Endothelial cell of umbilical vein (primary cell): ENCODE results near the gene CTXN2. TPM values are rescaled to one million over a fixed set of nuclear protein-coding genes. Genes with fewer than 3 reads are reported as not detected.
A peak's percentile ranks its signal among the peaks of the same experiment; 100 is the strongest.

Source experiments
- BruUV-seq: library from RNA; stranded (reverse); fragments of 400-500 nt; replicated peaks from 2 replicates; lab custom pipeline; 2021; lab: Mats Ljungman, UMichigan
- CTCF ChIA-PET: fragments of 300-600, 350-600 bp; sonication (Branson Sonifier 250); formaldehyde crosslinking; loops from one replicate; lab custom pipeline; 2021; ENCODE audit warnings: antibody characterized with exemption, inconsistent platforms; lab: Charles Lee
- POLR2A ChIA-PET: fragments of 300-600, 350-600 bp; sonication (Branson Sonifier 250); formaldehyde crosslinking; loops from one replicate; lab custom pipeline; 2021; ENCODE audit warnings: antibody characterized with exemption, inconsistent platforms; lab: Charles Lee
- DNase-seq: peaks from one replicate; pipeline ENCODE4 v3.0.0-alpha.2; 2011; ENCODE audit warnings: low read depth, low spot score
- FAIRE-seq: peaks from 2 replicates; lab custom pipeline; 2011; peaks lifted over from hg19 to GRCh38; lab: Jason Lieb, UNC
- H2AFZ ChIP-seq: 2 replicates; pipeline ENCODE4 v1.6.0; 2012; ENCODE audit warnings: low read depth, low read length, control low read depth, inconsistent platforms
- H3K27ac ChIP-seq: 2 replicates; pipeline ENCODE4 v1.5.1; 2011; ENCODE audit warnings: low read depth, mild to moderate bottlenecking, control low read depth, low read length, moderate library complexity; ENCODE audit not compliant: insufficient read depth
- H3K27me3 ChIP-seq, 2 experiments: 2 replicates each; pipeline versions ENCODE4 v1.6.0 to v1.6.1; 2011; ENCODE audit warnings: low read length in 2 of 2, mixed read lengths in 1 of 2; ENCODE audit not compliant: control insufficient read depth in 2 of 2, insufficient read depth in 2 of 2
- H3K36me3 ChIP-seq, 2 experiments: 2 replicates in 1 of 2; 3 replicates in 1 of 2; pipeline ENCODE4 v1.5.1; 2011; ENCODE audit warnings: low read length in 2 of 2, mild to moderate bottlenecking in 1 of 2, moderate library complexity in 1 of 2; ENCODE audit not compliant: control insufficient read depth in 2 of 2, insufficient read depth in 2 of 2; ENCODE audit errors: extremely low read depth in 1 of 2
- H3K4me1 ChIP-seq: 3 replicates; pipeline ENCODE4 v1.5.1; 2011; ENCODE audit warnings: mild to moderate bottlenecking, low read length; ENCODE audit not compliant: control insufficient read depth, insufficient read depth; ENCODE audit errors: extremely low read depth
- H3K4me2 ChIP-seq: 2 replicates; pipeline ENCODE4 v1.6.1; 2011; ENCODE audit warnings: low read length, control low read depth, mixed read lengths; ENCODE audit not compliant: insufficient read depth
- H3K4me3 ChIP-seq, 3 experiments: fragments of 200-600 bp in 1 of 3; sonication (generic), shearing (Covaris generic) in 1 of 3; replicated peaks in 1 of 3; 2 replicates each; pipeline ENCODE4 v1.5.1; 2011 to 2016; ENCODE audit warnings: control low read depth in 3 of 3, low read length in 3 of 3, mild to moderate bottlenecking in 2 of 3, inconsistent platforms in 1 of 3, low read depth in 1 of 3, moderate library complexity in 1 of 3; ENCODE audit not compliant: insufficient read depth in 1 of 3
- H3K79me2 ChIP-seq: 2 replicates; pipeline ENCODE4 v1.6.0; 2012; ENCODE audit warnings: low read length, inconsistent platforms; ENCODE audit not compliant: control insufficient read depth, insufficient read depth
- H3K9ac ChIP-seq: replicated peaks from 2 replicates; pipeline ENCODE3; 2011; ENCODE audit warnings: low read length, control low read depth; ENCODE audit not compliant: insufficient read depth; ENCODE audit errors: extremely low read depth
- H3K9me1 ChIP-seq: replicated peaks from 3 replicates; pipeline ENCODE4 v1.6.0; 2011; ENCODE audit warnings: mild to moderate bottlenecking, low read length; ENCODE audit not compliant: control insufficient read depth, insufficient read depth; ENCODE audit errors: extremely low read depth
- H3K9me3 ChIP-seq: replicated peaks from 2 replicates; pipeline ENCODE4 v1.5.1; 2012; ENCODE audit warnings: low read length, inconsistent platforms; ENCODE audit not compliant: control insufficient read depth, insufficient read depth
- H4K20me1 ChIP-seq: replicated peaks from 2 replicates; pipeline ENCODE3; 2011; ENCODE audit warnings: mild to moderate bottlenecking, low read length; ENCODE audit not compliant: control insufficient read depth, insufficient read depth; ENCODE audit errors: extremely low read depth
- EZH2 ChIP-seq: IDR thresholded peaks from 2 replicates; pipeline ENCODE4 v1.6.1; 2012; ENCODE audit warnings: borderline replicate concordance, low read depth, mild to moderate bottlenecking, moderate library complexity, low read length, inconsistent platforms; ENCODE audit not compliant: severe bottlenecking
- FOS ChIP-seq: IDR thresholded peaks from 2 replicates; pipeline ENCODE4 v1.6.1; 2011; ENCODE audit warnings: mild to moderate bottlenecking, low read length, moderate library complexity, borderline replicate concordance; ENCODE audit not compliant: insufficient read depth
- GATA2 ChIP-seq: IDR thresholded peaks from 2 replicates; pipeline ENCODE4 v1.7.0; 2011; ENCODE audit warnings: low read depth, mild to moderate bottlenecking, moderate library complexity, mixed read lengths, low read length; ENCODE audit not compliant: insufficient read length, insufficient read depth
- JUN ChIP-seq: IDR thresholded peaks from 2 replicates; pipeline ENCODE4 v1.6.1; 2011; ENCODE audit warnings: borderline replicate concordance, low read depth; ENCODE audit not compliant: insufficient read length, insufficient read depth
- MYC ChIP-seq: IDR thresholded peaks from one replicate; pipeline ENCODE4 v1.6.1; 2011; ENCODE audit warnings: mild to moderate bottlenecking, low read depth, low read length
- POLR2A ChIP-seq: IDR thresholded peaks from 2 replicates; pipeline ENCODE4 v1.6.1; 2012; ENCODE audit warnings: low read depth, mild to moderate bottlenecking, control low read depth, low read length
- POLR2AphosphoS5 ChIP-seq: IDR thresholded peaks from 2 replicates; pipeline ENCODE4 v1.6.1; 2012; ENCODE audit warnings: low read depth, mild to moderate bottlenecking, control low read depth, low read length, moderate library complexity; ENCODE audit not compliant: insufficient read depth
- dilution Hi-C: fragments of 300-500 bp; cut with MboI; formaldehyde crosslinking; loops from one replicate; pipeline ENCODE4 v1.15.0; 2019; ENCODE audit warnings: low sequenced_read_pairs; ENCODE audit not compliant: extremely low pct_ligation_motif_present
- intact Hi-C: fragments of 100-400 bp; cut with micrococcal nuclease; formaldehyde crosslinking; loops from one replicate; pipeline ENCODE4 v1.10.0; 2022
- polyA plus RNA-seq, 4 experiments: library from polyadenylated mRNA; depleted of rRNA in 3 of 4; stranded (reverse) in 3 of 4; unstranded in 1 of 4; fragments of >200 nt; gene quantifications; 2 replicates each; pipeline versions ENCODE4 v1.2.1 to v1.2.3, GENCODE V29; 2011 to 2012; ENCODE audit warnings: missing spikeins in 1 of 4
- total RNA-seq: library from RNA; stranded (reverse); gene quantifications from 2 replicates; pipeline ENCODE4 v1.2.3, GENCODE V29; 2021
- TF ChIP-seq, protein P1 (sequence below), 2 donors: IDR thresholded peaks; 1 replicate in 1 of 2; 2 replicates in 1 of 2; pipeline ENCODE4 v1.5.1; 2011; ENCODE audit warnings: low read length in 2 of 2, mild to moderate bottlenecking in 2 of 2, moderate library complexity in 2 of 2, control low read depth in 1 of 2, inconsistent platforms in 1 of 2, low read depth in 1 of 2; ENCODE audit not compliant: insufficient read depth in 1 of 2; ENCODE audit errors: extremely low read depth in 1 of 2

Gene CTXN2
- total and polyA plus RNA-seq, 2 donors (not counting 3 experiments of a cell fraction or from before 2014, with no cell fraction given) = 0.01 TPM; not detected in 1

DNA sequence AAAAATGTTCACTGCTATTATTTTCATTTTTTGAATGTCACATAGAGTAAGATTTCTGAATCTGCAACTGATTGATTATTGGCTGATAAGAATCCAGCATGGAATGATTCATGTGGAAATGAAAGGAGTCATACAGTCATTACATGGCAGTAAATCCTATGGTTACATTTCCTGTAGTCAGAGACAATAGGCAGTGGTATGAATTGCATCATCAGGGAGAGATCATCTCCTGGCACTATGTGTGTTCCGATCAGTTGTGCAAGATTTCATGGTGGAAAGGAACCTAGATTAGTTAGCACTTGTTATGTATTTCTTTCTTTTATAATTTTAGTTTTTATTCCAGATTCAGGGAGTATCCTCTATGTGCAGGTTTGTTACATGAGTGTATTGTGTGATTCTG is 53.5 kb downstream of the CTXN2 start:
- no TSS peak for BruUV-seq
- DNase-seq = no peak

DNA sequence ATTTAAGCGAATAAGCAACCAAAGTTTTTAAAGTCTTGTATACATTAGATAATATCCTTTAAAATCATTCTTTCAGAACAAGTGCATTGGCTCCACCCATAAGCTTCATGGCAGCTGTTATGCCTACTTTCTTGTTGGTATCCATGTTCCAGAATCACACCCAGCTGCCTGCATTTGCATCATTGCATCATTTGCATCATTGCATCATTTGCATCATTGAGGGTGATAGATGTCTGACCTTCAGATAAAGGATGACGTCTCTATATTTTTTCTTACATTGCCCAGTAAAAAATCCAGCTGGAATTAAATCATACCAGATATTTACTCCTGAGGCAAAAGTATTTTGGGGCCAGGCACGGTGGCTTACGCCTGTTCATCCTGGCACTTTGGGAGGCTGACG is 56.9 kb downstream of the CTXN2 start:
- no peak overlapping the region for H3K9ac ChIP-seq
- H3K4me3 ChIP-seq = no peak overlapping the region
- H3K9me1 ChIP-seq = no peaks in the 10 kb centered on the region
- H3K36me3 ChIP-seq = no peaks in the 10 kb centered on the region
- H3K9me3 ChIP-seq = no peaks in the 10 kb centered on the region
- no TSS peak for BruUV-seq
- H3K27ac ChIP-seq = no peak overlapping the region
- H3K4me2 ChIP-seq = no peak overlapping the region
- POLR2A ChIA-PET = interaction anchor here (0.6 kb wide), 1 partner anchor 15 kb away, joined by 3 read pairs; no protein-coding TSS in a partner anchor
- no peaks in the 10 kb centered on the region for H4K20me1 ChIP-seq
- intact Hi-C loops = no loop called here
- no peak overlapping the region for H2AFZ ChIP-seq
- no peaks in the 10 kb centered on the region for H3K79me2 ChIP-seq
- CTCF ChIA-PET = interaction anchor here (3.2 kb wide), 1 partner anchor 1052 kb away, joined by 15 read pairs; no protein-coding TSS in a partner anchor
- TF ChIP-seq FOS (no peak), POLR2AphosphoS5 (no peak), POLR2A (no peak), MYC (no peak), GATA2 (no peak), EZH2 (no peak)
- TF ChIP-seq, protein P1, sequence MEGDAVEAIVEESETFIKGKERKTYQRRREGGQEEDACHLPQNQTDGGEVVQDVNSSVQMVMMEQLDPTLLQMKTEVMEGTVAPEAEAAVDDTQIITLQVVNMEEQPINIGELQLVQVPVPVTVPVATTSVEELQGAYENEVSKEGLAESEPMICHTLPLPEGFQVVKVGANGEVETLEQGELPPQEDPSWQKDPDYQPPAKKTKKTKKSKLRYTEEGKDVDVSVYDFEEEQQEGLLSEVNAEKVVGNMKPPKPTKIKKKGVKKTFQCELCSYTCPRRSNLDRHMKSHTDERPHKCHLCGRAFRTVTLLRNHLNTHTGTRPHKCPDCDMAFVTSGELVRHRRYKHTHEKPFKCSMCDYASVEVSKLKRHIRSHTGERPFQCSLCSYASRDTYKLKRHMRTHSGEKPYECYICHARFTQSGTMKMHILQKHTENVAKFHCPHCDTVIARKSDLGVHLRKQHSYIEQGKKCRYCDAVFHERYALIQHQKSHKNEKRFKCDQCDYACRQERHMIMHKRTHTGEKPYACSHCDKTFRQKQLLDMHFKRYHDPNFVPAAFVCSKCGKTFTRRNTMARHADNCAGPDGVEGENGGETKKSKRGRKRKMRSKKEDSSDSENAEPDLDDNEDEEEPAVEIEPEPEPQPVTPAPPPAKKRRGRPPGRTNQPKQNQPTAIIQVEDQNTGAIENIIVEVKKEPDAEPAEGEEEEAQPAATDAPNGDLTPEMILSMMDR (IDR thresholded peaks at IDR 0.05; ENCODE audit: extremely low read depth in 1 of 2, insufficient read depth in 1 of 2, low read depth in 1 of 2, low read length in 2 of 2) = no peak
- H3K4me1 ChIP-seq = no peaks in the 10 kb centered on the region
- no peaks in the 10 kb centered on the region for H3K27me3 ChIP-seq
- FAIRE-seq = no peak
- no peak for DNase-seq
- dilution Hi-C loops = no loop called here

More for the DNA sequence above, 53.5 kb downstream of the CTXN2 start:
- ChIA-PET POLR2A (no interaction called here), CTCF (interaction anchor here (2.1 kb wide), 1 partner anchor 1048 kb away, joined by 6 read pairs; no protein-coding TSS in a partner anchor)
- Histone ChIP-seq H3K4me3 (no peak overlapping the region), H2AFZ (no peak overlapping the region), H3K9ac (no peak overlapping the region), H3K4me2 (no peak overlapping the region), H3K27ac (no peak overlapping the region), H3K9me1 (no peaks in the 10 kb centered on the region), H3K9me3 (no peaks in the 10 kb centered on the region), H3K4me1 (no peaks in the 10 kb centered on the region), H4K20me1 (no peaks in the 10 kb centered on the region), H3K36me3 (no peaks in the 10 kb centered on the region), H3K79me2 (no peaks in the 10 kb centered on the region), H3K27me3 (no peaks in the 10 kb centered on the region)
- TF ChIP-seq JUN (peak; percentile 37), FOS (no peak), GATA2 (peak; percentile 7)
- no peak for FAIRE-seq
- dilution Hi-C loops (no loop called here), intact Hi-C loops (no loop called here)
